ENCODE data around the gene ZNF407.

GRCh38 chr18:75062297-75062886, 464.7 kb downstream of the ZNF407 start:
- no peak for TF ChIP-seq POLR2A (IDR thresholded peaks at IDR 0.05)
- TF ChIP-seq POLR2AphosphoS5 (IDR thresholded peaks at IDR 0.05): no peak
